ENCODE data around the gene CCR9.

- no peak for TF ChIP-seq POLR2A (IDR thresholded peaks at IDR 0.05; ENCODE audit: low read depth, low read length)
- TF ChIP-seq POU2F2 (IDR thresholded peaks at IDR 0.05; ENCODE audit: low read depth, low read length): no peak
- TF ChIP-seq TAF1 (IDR thresholded peaks at IDR 0.05; ENCODE audit: low read depth, low read length): no peak
- no peak for TF ChIP-seq PAX5 (IDR thresholded peaks at IDR 0.05; ENCODE audit: insufficient read depth, low read length, severe bottlenecking)
- TF ChIP-seq POLR2AphosphoS5 (IDR thresholded peaks at IDR 0.05; ENCODE audit: low read depth, low read length): no peak
- TF ChIP-seq SPI1 (IDR thresholded peaks at IDR 0.05; ENCODE audit: low read depth, low read length): no peak
These were observed 61.0 kb downstream of the CCR9 start for GRCh38 chr3:45947361-45947760.
